OCI-LY1 (cell line): Measurements from ENCODE around the gene BICD2.

Experiments
- H2AFZ ChIP-seq: fragments of 200-600 bp; sonication (generic), shearing (Covaris generic); 2 replicates; pipeline ENCODE4 v1.6.0; 2014; ENCODE audit warnings: antibody characterized with exemption, mild to moderate bottlenecking, low read length
- H3F3A ChIP-seq: fragments of 200-600 bp; sonication (generic), shearing (Covaris generic); 2 replicates; pipeline ENCODE4 v1.6.0; 2014; ENCODE audit warnings: mild to moderate bottlenecking, antibody characterized with exemption, low read length, moderate library complexity; ENCODE audit not compliant: insufficient read depth
- H3K27ac ChIP-seq: fragments of 200-600 bp; sonication (generic); 2 replicates; pipeline ENCODE4 v1.5.1; 2014; ENCODE audit warnings: low read length, mixed run types, mild to moderate bottlenecking, low read depth; ENCODE audit not compliant: poor library complexity, severe bottlenecking
- H3K27me3 ChIP-seq: fragments of 200-600 bp; sonication (generic); 2 replicates; pipeline ENCODE4 v1.6.0; 2014; ENCODE audit warnings: antibody characterized with exemption, mild to moderate bottlenecking, low read length, moderate library complexity; ENCODE audit not compliant: insufficient read depth
- H3K36me3 ChIP-seq: fragments of 200-600 bp; sonication (generic); 2 replicates; pipeline ENCODE4 v1.6.1; 2014; ENCODE audit warnings: mild to moderate bottlenecking, antibody characterized with exemption, low read length, moderate library complexity, mixed read lengths; ENCODE audit not compliant: insufficient read depth
- H3K4me1 ChIP-seq: fragments of 200-600 bp; sonication (generic); 2 replicates; pipeline ENCODE4 v1.5.1; 2014; ENCODE audit warnings: mild to moderate bottlenecking, low read length, moderate library complexity; ENCODE audit not compliant: insufficient read depth, severe bottlenecking
- H3K4me2 ChIP-seq: fragments of 200-600 bp; sonication (generic), shearing (Covaris generic); 2 replicates; pipeline ENCODE4 v1.6.1; 2014; ENCODE audit warnings: low read length
- H3K4me3 ChIP-seq: fragments of 200-600 bp; sonication (generic); 2 replicates; pipeline ENCODE4 v1.5.1; 2014; ENCODE audit warnings: low read length, low read depth, mild to moderate bottlenecking, mixed read lengths; ENCODE audit not compliant: poor library complexity, severe bottlenecking
- H3K79me2 ChIP-seq: fragments of 200-600 bp; shearing (Covaris generic); 2 replicates; pipeline ENCODE4 v1.6.1; 2016; ENCODE audit warnings: mixed run types, low read length, mixed read lengths; ENCODE audit not compliant: insufficient read depth
- H3K9ac ChIP-seq: fragments of 200-600 bp; sonication (generic), shearing (Covaris generic); 2 replicates; pipeline ENCODE4 v1.6.1; 2014; ENCODE audit warnings: mild to moderate bottlenecking, low read length, mixed read lengths
- H3K9me2 ChIP-seq: fragments of 200-600 bp; sonication (generic), shearing (Covaris generic); 2 replicates; pipeline ENCODE4 v1.6.1; 2014; ENCODE audit warnings: low read depth, mild to moderate bottlenecking, low read length, mixed read lengths
- H3K9me3 ChIP-seq: fragments of 200-600 bp; shearing (Covaris generic); 2 replicates; pipeline ENCODE4 v1.6.1; 2014; ENCODE audit warnings: low read length, mixed read lengths
- H4K20me1 ChIP-seq: fragments of 200-600 bp; sonication (generic), shearing (Covaris generic); 2 replicates; pipeline ENCODE4 v1.6.0; 2016; ENCODE audit warnings: mild to moderate bottlenecking, low read length; ENCODE audit not compliant: insufficient read depth
- EZH2 ChIP-seq: fragments of 200-600 bp; sonication (generic), shearing (Covaris generic); IDR thresholded peaks from 2 replicates; pipeline ENCODE4 v1.8.0; 2017; ENCODE audit warnings: borderline replicate concordance, mixed run types, mild to moderate bottlenecking, antibody characterized with exemption, low read length, moderate library complexity, mixed read lengths
- TF ChIP-seq, protein P1 (sequence below): fragments of 200-600 bp; sonication (generic), shearing (Covaris generic); IDR thresholded peaks from 2 replicates; pipeline ENCODE4 v1.5.1; 2017; ENCODE audit warnings: mild to moderate bottlenecking, antibody characterized with exemption, low read length, moderate library complexity, mixed read lengths

Gene BICD2

DNA sequence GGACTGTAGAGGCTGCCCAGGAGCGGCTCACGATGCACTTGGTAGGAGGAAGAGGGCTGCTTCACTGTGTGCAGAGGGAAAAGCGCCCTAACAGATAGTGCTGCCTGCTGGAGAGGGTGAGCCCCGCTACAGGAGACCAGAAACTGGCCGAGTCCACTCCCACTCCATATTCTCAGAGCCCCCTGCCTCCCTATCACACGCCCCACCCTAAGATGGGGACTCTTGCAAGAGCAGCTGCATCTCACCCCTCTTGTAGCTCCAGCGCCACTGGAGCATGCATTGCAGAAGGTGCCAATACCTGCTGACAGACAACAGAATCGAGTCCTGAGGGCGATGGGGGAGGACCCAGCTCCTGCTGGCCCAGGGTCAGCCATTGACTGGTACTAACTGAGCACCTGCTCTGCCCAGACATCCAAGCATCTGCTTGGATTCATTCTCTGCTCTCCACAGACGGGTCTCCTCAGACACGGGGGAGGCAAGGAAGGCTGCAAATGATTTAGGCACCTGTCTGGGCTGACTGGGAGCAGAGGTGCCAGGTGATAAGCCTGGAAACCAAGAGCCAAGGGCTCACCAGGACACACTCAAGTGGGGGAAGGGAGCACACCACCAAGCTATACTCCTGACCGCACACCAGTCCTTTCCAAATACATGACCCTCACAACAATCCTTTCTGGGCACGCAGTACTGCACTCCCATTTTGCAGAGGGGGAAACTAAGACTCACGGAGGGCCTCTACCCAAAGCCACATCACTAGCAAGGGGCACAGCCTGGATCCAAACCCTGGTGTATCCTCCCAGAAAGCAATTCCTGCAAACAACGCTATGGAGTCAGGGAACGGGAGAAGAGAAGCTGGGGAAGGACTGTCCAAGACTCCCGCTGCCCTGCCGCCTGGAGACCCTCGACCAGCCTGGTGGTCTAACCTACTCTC, 1.6 kb downstream of the BICD2 start:
- Histone ChIP-seq H3K4me3 (peak overlapping the region; percentile 91), H4K20me1 (no peaks in the 10 kb centered on the region), H3K79me2 (peaks cover 50% of the 10 kb centered on the region), H3K4me2 (peak overlapping the region; percentile 90), H3K36me3 (no peaks in the 10 kb centered on the region), H3K27me3 (no peaks in the 10 kb centered on the region), H3K27ac (peak overlapping the region; percentile 86), H3K9me2 (no peaks in the 10 kb centered on the region), H3K9me3 (no peaks in the 10 kb centered on the region), H3K4me1 (peaks cover 56% of the 10 kb centered on the region), H3F3A (no peaks in the 10 kb centered on the region), H2AFZ (no peak overlapping the region), H3K9ac (peak overlapping the region; percentile 84)
- TF ChIP-seq, protein P1, sequence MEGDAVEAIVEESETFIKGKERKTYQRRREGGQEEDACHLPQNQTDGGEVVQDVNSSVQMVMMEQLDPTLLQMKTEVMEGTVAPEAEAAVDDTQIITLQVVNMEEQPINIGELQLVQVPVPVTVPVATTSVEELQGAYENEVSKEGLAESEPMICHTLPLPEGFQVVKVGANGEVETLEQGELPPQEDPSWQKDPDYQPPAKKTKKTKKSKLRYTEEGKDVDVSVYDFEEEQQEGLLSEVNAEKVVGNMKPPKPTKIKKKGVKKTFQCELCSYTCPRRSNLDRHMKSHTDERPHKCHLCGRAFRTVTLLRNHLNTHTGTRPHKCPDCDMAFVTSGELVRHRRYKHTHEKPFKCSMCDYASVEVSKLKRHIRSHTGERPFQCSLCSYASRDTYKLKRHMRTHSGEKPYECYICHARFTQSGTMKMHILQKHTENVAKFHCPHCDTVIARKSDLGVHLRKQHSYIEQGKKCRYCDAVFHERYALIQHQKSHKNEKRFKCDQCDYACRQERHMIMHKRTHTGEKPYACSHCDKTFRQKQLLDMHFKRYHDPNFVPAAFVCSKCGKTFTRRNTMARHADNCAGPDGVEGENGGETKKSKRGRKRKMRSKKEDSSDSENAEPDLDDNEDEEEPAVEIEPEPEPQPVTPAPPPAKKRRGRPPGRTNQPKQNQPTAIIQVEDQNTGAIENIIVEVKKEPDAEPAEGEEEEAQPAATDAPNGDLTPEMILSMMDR: no peak
- no peak for TF ChIP-seq EZH2

GRCh38 chr9:92762196-92762595, 2.4 kb downstream of the BICD2 start:
- H3K9me2 ChIP-seq: no peaks in the 10 kb centered on the region
- peaks cover 64% of the 10 kb centered on the region for H3K4me1 ChIP-seq
- H3K79me2 ChIP-seq: peaks cover 50% of the 10 kb centered on the region
- H2AFZ ChIP-seq: no peak overlapping the region
- no peaks in the 10 kb centered on the region for H3K27me3 ChIP-seq
- peak overlapping the region; percentile 90 for H3K4me2 ChIP-seq
- no peaks in the 10 kb centered on the region for H3K9me3 ChIP-seq
- no peaks in the 10 kb centered on the region for H3F3A ChIP-seq
- H3K27ac ChIP-seq: peak overlapping the region; percentile 86
- H3K4me3 ChIP-seq: peak overlapping the region; percentile 91
- H3K9ac ChIP-seq: peak overlapping the region; percentile 84
- no peak for TF ChIP-seq EZH2
- TF ChIP-seq, protein P1: no peak
- no peaks in the 10 kb centered on the region for H3K36me3 ChIP-seq
- no peaks in the 10 kb centered on the region for H4K20me1 ChIP-seq

GRCh38 chr9:92761686-92762085, 2.9 kb downstream of the BICD2 start:
- Histone ChIP-seq H3F3A (no peaks in the 10 kb centered on the region), H3K4me3 (peak overlapping the region; percentile 91), H2AFZ (no peak overlapping the region), H3K27me3 (no peaks in the 10 kb centered on the region), H3K36me3 (no peaks in the 10 kb centered on the region), H3K27ac (peak overlapping the region; percentile 86), H3K4me1 (peaks cover 69% of the 10 kb centered on the region), H3K9me2 (no peaks in the 10 kb centered on the region), H3K9me3 (no peaks in the 10 kb centered on the region), H3K4me2 (peak overlapping the region; percentile 90), H3K79me2 (peaks cover 54% of the 10 kb centered on the region), H3K9ac (peak overlapping the region; percentile 84), H4K20me1 (no peaks in the 10 kb centered on the region)
- TF ChIP-seq, protein P1: no peak
- no peak for TF ChIP-seq EZH2
